Thyroid gland (tissue), 4 donors: ENCODE data around the gene RTN4IP1. TPM values are rescaled to one million over a fixed set of nuclear protein-coding genes. Genes with fewer than 3 reads are reported as not detected.

ENCODE experiments used
- DNase-seq, 2 donors: peaks; one replicate each; pipeline ENCODE4 v3.0.0-alpha.2; 2019
- H3K27ac ChIP-seq, 3 donors: fragments of 200-600 bp; sonication (generic); 1 replicate in 2 of 3; 2 replicates in 1 of 3; pipeline ENCODE4 v1.5.1; 2016 to 2019; ENCODE audit warnings: mild to moderate bottlenecking in 1 of 3, moderate library complexity in 1 of 3
- H3K27me3 ChIP-seq: fragments of 200-600 bp; sonication (generic); one replicate; pipeline ENCODE4 v1.5.1; 2019
- H3K36me3 ChIP-seq, 2 donors: fragments of 200-600 bp; sonication (generic); one replicate each; pipeline ENCODE4 v1.5.1; 2016 to 2019
- H3K4me1 ChIP-seq, 2 donors: fragments of 200-600 bp; sonication (generic); one replicate each; pipeline ENCODE4 v1.5.1; 2017 to 2019
- H3K4me3 ChIP-seq, 3 donors: fragments of 200-600 bp; sonication (generic); replicated peaks in 1 of 3; 1 replicate in 2 of 3; 2 replicates in 1 of 3; pipeline ENCODE4 v1.5.1; 2016; ENCODE audit warnings: mild to moderate bottlenecking in 1 of 3
- H3K9me3 ChIP-seq: fragments of 200-600 bp; sonication (generic); one replicate; pipeline ENCODE4 v1.5.1; 2017
- CTCF ChIP-seq, 6 experiments: fragments of 200-600 bp in 3 of 6; fragments of 450-650 bp in 3 of 6; sonication (generic) in 3 of 6; IDR thresholded peaks; one replicate each; pipeline ENCODE4 v1.5.1; 2016 to 2019; ENCODE audit warnings: antibody characterized with exemption in 6 of 6, mild to moderate bottlenecking in 2 of 6, inconsistent platforms in 1 of 6, moderate library complexity in 1 of 6
- POLR2A ChIP-seq, 2 donors: fragments of 450-650 bp; IDR thresholded peaks; one replicate each; pipeline ENCODE4 v1.6.1; 2017; ENCODE audit warnings: antibody characterized with exemption in 2 of 2, mild to moderate bottlenecking in 2 of 2, moderate library complexity in 1 of 2
- WGBS, 2 donors: methylation state at CpG; one replicate each; pipeline ENCODE4 v1.1.5; 2017; 5-methylcytosine and 5-hydroxymethylcytosine counted together
- intact Hi-C: fragments of 100-400 bp; cut with DNase I; formaldehyde crosslinking; loops from one replicate; pipeline ENCODE4 v1.15.1; 2023
- total RNA-seq, 4 donors: library from RNA; depleted of rRNA; stranded (reverse); fragments of >200 nt; gene quantifications; one replicate each; pipeline ENCODE4 v1.2.3, GENCODE V29; 2016

The RTN4IP1 gene
- total RNA-seq, 4 donors from 2014 or later = 3.6 to 10.9 (median 8.6) TPM

- Histone ChIP-seq H3K36me3 (no peaks in the 10 kb centered on the region), H3K9me3 (no peaks in the 10 kb centered on the region), H3K4me1 (peaks cover 0 to 8% of the 10 kb centered on the region in 2 donors), H3K27me3 (no peaks in the 10 kb centered on the region), H3K27ac (no peak overlapping the region), H3K4me3 (no peak overlapping the region)
- TF ChIP-seq POLR2A (IDR thresholded peaks at IDR 0.05) (no peak), CTCF (IDR thresholded peaks at IDR 0.05) (no peak)
- no peak for DNase-seq
- intact Hi-C loops = no loop called here
- WGBS, 2 donors = 97% methylated on average over 4 of the region's 4 CpGs
Observed at GRCh38 chr6:106586815-106587415, 42.4 kb downstream of the RTN4IP1 start.

GRCh38 chr6:106581468-106581867 lies 47.8 kb downstream of the RTN4IP1 start:
- Histone ChIP-seq H3K9me3 (no peaks in the 10 kb centered on the region), H3K36me3 (no peaks in the 10 kb centered on the region), H3K27me3 (no peaks in the 10 kb centered on the region), H3K4me3 (no peak overlapping the region), H3K27ac (no peak overlapping the region), H3K4me1 (no peaks in the 10 kb centered on the region)
- 89 to 90% methylated on average over 1 of the region's 1 CpG for WGBS, 2 donors
- TF ChIP-seq CTCF (IDR thresholded peaks at IDR 0.05) (no peak), POLR2A (IDR thresholded peaks at IDR 0.05) (no peak)
- intact Hi-C loops = no loop called here
- DNase-seq = no peak

GRCh38 chr6:106579281-106579680 lies 50.0 kb downstream of the RTN4IP1 start:
- H3K27me3 ChIP-seq = no peaks in the 10 kb centered on the region
- no peak overlapping the region for H3K27ac ChIP-seq
- TF ChIP-seq POLR2A (IDR thresholded peaks at IDR 0.05) (no peak), CTCF (IDR thresholded peaks at IDR 0.05) (no peak)
- 90 to 96% methylated on average over 2 of the region's 2 CpGs for whole genome bisulfite sequencing, 2 donors
- H3K9me3 ChIP-seq = no peaks in the 10 kb centered on the region
- DNase-seq = no peak
- H3K4me1 ChIP-seq = no peaks in the 10 kb centered on the region
- no peaks in the 10 kb centered on the region for H3K36me3 ChIP-seq
- intact Hi-C loops = no loop called here
- H3K4me3 ChIP-seq = no peak overlapping the region

GRCh38 chr6:106574741-106575458 lies 54.4 kb downstream of the RTN4IP1 start:
- 93 to 94% methylated on average over 13 to 16 of the region's 16 CpGs for WGBS, 2 donors
- intact Hi-C loops = no loop called here
- no peaks in the 10 kb centered on the region for H3K9me3 ChIP-seq
- TF ChIP-seq CTCF (IDR thresholded peaks at IDR 0.05) = no peak
- no peaks in the 10 kb centered on the region for H3K36me3 ChIP-seq
- no peak overlapping the region for H3K27ac ChIP-seq
- H3K4me3 ChIP-seq = no peak overlapping the region
- H3K4me1 ChIP-seq = no peaks in the 10 kb centered on the region
- DNase-seq = no peak
- no peaks in the 10 kb centered on the region for H3K27me3 ChIP-seq

- H3K4me3 ChIP-seq = no peak overlapping the region
- H3K36me3 ChIP-seq = no peaks in the 10 kb centered on the region
- no peak for DNase-seq
- no peaks in the 10 kb centered on the region for H3K27me3 ChIP-seq
- 86 to 94% methylated on average over 6 of the region's 6 CpGs for WGBS, 2 donors
- TF ChIP-seq CTCF (IDR thresholded peaks at IDR 0.05) (no peak), POLR2A (IDR thresholded peaks at IDR 0.05) (no peak)
- no peaks in the 10 kb centered on the region for H3K4me1 ChIP-seq
- no peak overlapping the region for H3K27ac ChIP-seq
- intact Hi-C loops = no loop called here
- no peaks in the 10 kb centered on the region for H3K9me3 ChIP-seq
Observed at GRCh38 chr6:106572875-106573585, 56.3 kb downstream of the RTN4IP1 start.
